NB4 (cell line): ENCODE measurements around the gene RND2.

Experiments used
- DNase-seq: peaks from one replicate; pipeline ENCODE4 v3.0.0; 2010; ENCODE audit warnings: low read depth
- H3K4me3 ChIP-seq: one replicate; pipeline ENCODE4 v1.5.1; 2011; ENCODE audit warnings: mild to moderate bottlenecking, low read depth, low read length, moderate library complexity
- MAX ChIP-seq: IDR thresholded peaks from 2 replicates; pipeline ENCODE4 v1.6.1; 2011; ENCODE audit warnings: low read depth, low read length
- MYC ChIP-seq: IDR thresholded peaks from 2 replicates; pipeline ENCODE4 v1.6.1; 2011; ENCODE audit warnings: low read depth, low read length
- POLR2A ChIP-seq: IDR thresholded peaks from 2 replicates; pipeline ENCODE4 v1.6.1; 2011; ENCODE audit warnings: mild to moderate bottlenecking; ENCODE audit not compliant: insufficient read length; ENCODE audit errors: extremely low read depth
- TF ChIP-seq, protein P1 (sequence below): IDR thresholded peaks from one replicate; pipeline ENCODE4 v1.5.1; 2012; ENCODE audit warnings: low read depth, low read length

The RND2 gene

GRCh38 chr17:43019418-43019817 lies 5.6 kb upstream of the RND2 start:
- peak; percentile 72 for DNase-seq
- peak overlapping the region; percentile 42 for H3K4me3 ChIP-seq

DNA sequence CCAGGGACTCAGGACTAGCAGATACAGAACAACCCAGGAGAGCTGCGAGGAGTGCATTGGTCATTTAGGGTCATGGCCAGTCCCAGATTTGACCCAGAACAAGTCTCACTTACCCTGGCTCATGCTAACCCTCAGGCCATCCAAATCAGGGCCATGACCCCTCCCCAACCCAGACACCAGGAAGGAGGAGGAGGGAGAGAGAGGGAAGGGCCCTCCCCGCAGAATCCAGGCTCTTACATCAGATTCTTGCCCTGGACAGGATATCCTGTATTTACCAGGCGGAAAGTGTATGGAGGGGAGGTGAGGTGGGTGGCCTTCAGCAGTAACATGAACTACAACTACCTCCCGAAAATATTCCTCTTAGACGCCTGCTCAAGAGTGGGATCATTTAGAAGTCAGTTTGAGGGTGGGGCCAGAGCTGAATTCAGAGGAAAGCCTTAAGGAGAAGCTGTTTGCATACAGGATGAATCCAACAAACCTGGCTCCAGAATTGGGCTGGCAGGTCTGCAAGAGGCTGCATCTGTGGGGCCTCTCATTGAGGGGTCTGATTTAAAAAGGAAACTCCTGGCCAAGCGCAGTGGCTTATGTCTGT lies 4.9 kb upstream of the RND2 start:
- H3K4me3 ChIP-seq = peak overlapping the region; percentile 42
- DNase-seq = peak; percentile 65
- TF ChIP-seq POLR2A (no peak), MAX (no peak), MYC (no peak)
- TF ChIP-seq, protein P1, sequence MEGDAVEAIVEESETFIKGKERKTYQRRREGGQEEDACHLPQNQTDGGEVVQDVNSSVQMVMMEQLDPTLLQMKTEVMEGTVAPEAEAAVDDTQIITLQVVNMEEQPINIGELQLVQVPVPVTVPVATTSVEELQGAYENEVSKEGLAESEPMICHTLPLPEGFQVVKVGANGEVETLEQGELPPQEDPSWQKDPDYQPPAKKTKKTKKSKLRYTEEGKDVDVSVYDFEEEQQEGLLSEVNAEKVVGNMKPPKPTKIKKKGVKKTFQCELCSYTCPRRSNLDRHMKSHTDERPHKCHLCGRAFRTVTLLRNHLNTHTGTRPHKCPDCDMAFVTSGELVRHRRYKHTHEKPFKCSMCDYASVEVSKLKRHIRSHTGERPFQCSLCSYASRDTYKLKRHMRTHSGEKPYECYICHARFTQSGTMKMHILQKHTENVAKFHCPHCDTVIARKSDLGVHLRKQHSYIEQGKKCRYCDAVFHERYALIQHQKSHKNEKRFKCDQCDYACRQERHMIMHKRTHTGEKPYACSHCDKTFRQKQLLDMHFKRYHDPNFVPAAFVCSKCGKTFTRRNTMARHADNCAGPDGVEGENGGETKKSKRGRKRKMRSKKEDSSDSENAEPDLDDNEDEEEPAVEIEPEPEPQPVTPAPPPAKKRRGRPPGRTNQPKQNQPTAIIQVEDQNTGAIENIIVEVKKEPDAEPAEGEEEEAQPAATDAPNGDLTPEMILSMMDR = no peak

More at GRCh38 chr17:43019418-43019817, 5.6 kb upstream of the RND2 start:
- TF ChIP-seq MYC = no peak

- TF ChIP-seq MAX = peak; percentile 68
- TF ChIP-seq MYC = 0 out of 2 replicates have a peak, but pooled peaks have one; percentile 34
- no peak for TF ChIP-seq POLR2A
- peak overlapping the region; percentile 71 for H3K4me3 ChIP-seq
- peak; percentile 84 for DNase-seq
Observed at GRCh38 chr17:43020789-43021740, 4.0 kb upstream of the RND2 start.

GRCh38 chr17:43021741-43022512 lies 3.1 kb upstream of the RND2 start, which contains the start of gene VAT1:
Gene VAT1 (minus strand): TSS chr17:43022385. CDS start chr17:43022322, 63 bp downstream.
- peak; percentile 83 for DNase-seq
- peak within 1 kb of the TSS; percentile 71 for H3K4me3 ChIP-seq
- TF ChIP-seq, protein P1 = no peak
- TF ChIP-seq POLR2A = peak; percentile 48

- H3K4me3 ChIP-seq = no peak overlapping the region
- DNase-seq = no peak
- TF ChIP-seq MYC = no peak
- no peak for TF ChIP-seq MAX
- TF ChIP-seq, protein P1 = no peak
- TF ChIP-seq POLR2A = no peak
Observed at GRCh38 chr17:43025290-43025657, 243 bp downstream of the RND2 start.

DNA sequence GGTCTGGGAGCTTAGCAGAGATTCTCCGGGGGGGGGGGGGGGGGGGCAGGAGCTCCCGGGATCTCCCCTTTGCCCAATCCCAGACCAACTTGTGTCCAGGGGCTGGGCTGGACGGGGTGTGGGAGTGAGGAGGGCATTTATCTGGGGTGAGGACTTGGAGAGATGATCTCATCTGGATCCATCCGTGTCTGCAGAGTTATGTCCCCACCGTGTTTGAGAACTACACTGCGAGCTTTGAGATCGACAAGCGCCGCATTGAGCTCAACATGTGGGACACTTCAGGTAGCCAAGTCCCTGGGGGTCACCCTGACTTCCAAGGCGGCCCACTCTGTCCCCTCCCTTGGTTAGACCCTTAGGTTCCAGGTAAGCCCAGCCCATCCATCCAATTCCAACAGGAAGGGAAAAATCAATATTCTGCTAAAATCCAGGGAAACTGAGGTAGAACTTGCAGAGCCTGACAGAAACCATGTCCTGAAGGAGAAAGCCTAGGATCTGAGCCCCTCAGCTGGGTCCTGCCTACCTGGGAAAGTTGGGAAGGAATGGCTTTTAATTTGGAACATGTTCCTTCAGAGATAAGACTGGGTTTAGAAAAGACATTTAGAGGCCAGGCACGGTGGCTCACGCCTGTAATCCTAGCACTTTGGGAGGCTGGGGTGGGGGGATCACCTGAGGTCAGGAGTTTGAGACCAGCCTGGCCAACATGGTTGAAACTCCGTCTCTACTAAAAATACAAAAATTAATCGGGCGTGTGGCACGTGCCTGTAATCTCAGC lies 921 bp downstream of the RND2 start:
- no peak for DNase-seq
- no peak overlapping the region for H3K4me3 ChIP-seq
- TF ChIP-seq POLR2A = no peak
- TF ChIP-seq MAX = no peak
- TF ChIP-seq, protein P1 = no peak
- no peak for TF ChIP-seq MYC
